GM21723 (cell line): ENCODE results near the gene HIF1A.
A peak's percentile ranks its signal among the peaks of the same experiment; 100 is the strongest.
"Not testable (repeated sequence)": the region's sequence is repeated elsewhere in the genome, so short reads cannot be mapped to it uniquely, and the experiment has no call there.

ENCODE experiments used
- ATAC-seq: cut with Tn5 transposase; IDR thresholded peaks from one replicate; pipeline ENCODE4 v1.9.1; 2021; ENCODE audit warnings: mild to moderate bottlenecking, moderate library complexity; ENCODE audit not compliant: unreplicated experiment

HIF1A gene

DNA sequence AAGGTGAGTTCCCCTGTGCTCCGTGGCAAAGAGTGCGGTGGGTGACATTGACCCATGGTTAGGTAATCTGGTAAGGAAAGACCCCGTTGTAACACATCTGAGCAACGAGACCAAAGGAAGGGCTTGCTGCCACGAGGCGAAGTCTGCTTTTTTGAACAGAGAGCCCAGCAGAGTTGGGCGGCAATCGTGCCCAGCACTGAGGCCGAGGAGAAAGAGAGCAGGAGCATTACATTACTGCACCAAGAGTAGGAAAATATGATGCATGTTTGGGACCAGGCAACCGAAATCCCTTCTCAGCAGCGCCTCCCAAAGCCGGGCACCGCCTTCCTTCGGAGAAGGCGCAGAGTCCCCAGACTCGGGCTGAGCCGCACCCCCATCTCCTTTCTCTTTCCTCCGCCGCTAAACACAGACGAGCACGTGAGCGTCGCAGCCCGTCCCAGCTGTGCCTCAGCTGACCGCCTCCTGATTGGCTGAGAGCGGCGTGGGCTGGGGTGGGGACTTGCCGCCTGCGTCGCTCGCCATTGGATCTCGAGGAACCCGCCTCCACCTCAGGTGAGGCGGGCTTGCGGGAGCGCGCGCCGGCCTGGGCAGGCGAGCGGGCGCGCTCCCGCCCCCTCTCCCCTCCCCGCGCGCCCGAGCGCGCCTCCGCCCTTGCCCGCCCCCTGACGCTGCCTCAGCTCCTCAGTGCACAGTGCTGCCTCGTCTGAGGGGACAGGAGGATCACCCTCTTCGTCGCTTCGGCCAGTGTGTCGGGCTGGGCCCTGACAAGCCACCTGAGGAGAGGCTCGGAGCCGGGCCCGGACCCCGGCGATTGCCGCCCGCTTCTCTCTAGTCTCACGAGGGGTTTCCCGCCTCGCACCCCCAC, at the start of gene HIF1A:
Gene HIF1A, plus strand, starts transcription at position 684 of the 865 bp plus-strand sequence. CDS start 292 bp downstream, outside the sequence.
- peak; percentile 89 for ATAC-seq

- no peak for ATAC-seq
Measured at GRCh38 chr14:61646366-61647116, 48.8 kb upstream of the HIF1A start.

- no peak for ATAC-seq
Measured at GRCh38 chr14:61647704-61648103, 47.6 kb upstream of the HIF1A start.

DNA sequence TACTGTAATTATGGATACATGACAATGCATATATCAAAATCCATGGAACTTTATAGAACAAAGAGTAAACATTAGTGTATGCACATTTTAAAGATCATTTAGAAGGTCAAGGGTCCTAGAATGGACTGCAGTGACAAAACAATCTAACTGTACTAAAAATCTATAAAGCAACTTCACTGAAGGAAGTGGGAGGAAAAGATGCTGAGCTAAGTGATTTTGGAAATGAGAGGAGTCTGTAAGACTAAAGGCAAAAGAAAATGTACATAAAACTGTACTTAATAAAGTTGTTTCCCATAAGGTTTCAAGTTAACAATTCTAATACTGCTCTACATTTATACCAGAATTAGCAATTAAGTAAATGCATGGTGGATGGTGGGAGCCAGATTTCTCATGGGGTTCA, 46.9 kb upstream of the HIF1A start:
- no peak for ATAC-seq

- ATAC-seq, result no peak
Measured at GRCh38 chr14:61649283-61649682, 46.0 kb upstream of the HIF1A start.

- no peak for ATAC-seq
Measured at GRCh38 chr14:61651355-61651754, 44.0 kb upstream of the HIF1A start.

- ATAC-seq, result no peak
Measured at GRCh38 chr14:61652526-61653262, 42.6 kb upstream of the HIF1A start.

GRCh38 chr14:61653507-61653906, 41.8 kb upstream of the HIF1A start:
- no peak for ATAC-seq

DNA sequence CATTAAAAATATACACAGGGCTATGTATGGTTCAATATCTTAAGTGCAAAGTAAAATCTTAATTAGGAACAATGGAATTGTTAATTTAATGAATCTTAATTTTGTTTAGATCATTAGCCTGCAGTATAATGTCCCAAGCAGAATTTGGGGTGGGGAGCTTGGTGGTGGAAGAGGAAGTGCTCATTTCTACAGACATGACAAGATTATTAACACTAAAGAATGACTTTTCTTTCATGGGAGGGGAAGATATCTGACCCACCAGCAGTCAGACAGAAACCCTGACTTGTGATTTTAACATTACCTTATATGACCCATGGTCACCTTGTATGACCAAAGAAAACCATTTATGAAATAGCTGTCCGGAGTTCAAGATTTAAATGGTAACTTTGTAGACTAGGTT, 41.3 kb upstream of the HIF1A start:
- ATAC-seq, result no peak

GRCh38 chr14:61655777-61656176, 39.5 kb upstream of the HIF1A start:
- ATAC-seq, result no peak

GRCh38 chr14:61656341-61656740, 39.0 kb upstream of the HIF1A start:
- no peak for ATAC-seq

DNA sequence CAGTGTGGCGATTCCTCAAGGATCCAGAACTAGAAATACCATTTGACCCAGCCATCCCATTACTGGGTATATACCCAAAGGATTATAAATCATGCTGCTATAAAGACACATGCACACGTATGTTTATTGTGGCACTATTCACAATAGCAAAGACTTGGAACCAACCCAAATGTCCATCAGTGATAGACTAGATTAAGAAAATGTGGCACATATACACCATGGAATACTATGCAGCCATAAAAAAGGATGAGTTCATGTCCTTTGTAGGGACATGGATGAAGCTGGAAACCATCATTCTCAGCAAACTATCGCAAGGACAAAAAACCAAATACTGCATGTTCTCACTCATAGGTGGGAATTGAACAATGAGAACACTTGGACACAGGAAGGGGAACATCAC, 37.2 kb upstream of the HIF1A start:
- not testable (repeated sequence) for ATAC-seq

DNA sequence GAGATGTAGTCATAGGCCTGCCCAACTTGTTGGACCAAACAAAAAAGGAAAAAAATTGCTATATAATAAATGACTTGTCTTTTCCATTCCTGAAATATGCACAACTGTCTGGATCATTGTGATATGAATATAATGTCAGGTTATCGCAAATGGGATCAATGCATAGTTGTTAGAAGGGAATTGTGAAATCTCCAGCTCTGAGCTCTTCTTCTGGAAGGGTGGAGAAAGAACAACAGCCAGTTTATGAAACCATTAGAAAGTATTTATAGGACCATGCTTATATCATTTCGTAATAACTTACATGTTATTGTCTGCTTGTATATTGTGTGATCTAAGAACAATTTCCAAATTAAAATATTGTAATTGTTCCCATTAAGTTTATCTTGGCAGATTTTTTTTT, 35.7 kb upstream of the HIF1A start:
- no peak for ATAC-seq

- peak; percentile 39 for ATAC-seq
Measured at GRCh38 chr14:61661471-61662400, 33.6 kb upstream of the HIF1A start.

- ATAC-seq, result peak; percentile 78
Measured at GRCh38 chr14:61662437-61663311, 32.6 kb upstream of the HIF1A start.

- ATAC-seq, result peak; percentile 23
Measured at GRCh38 chr14:61663312-61663979, 31.9 kb upstream of the HIF1A start.

DNA sequence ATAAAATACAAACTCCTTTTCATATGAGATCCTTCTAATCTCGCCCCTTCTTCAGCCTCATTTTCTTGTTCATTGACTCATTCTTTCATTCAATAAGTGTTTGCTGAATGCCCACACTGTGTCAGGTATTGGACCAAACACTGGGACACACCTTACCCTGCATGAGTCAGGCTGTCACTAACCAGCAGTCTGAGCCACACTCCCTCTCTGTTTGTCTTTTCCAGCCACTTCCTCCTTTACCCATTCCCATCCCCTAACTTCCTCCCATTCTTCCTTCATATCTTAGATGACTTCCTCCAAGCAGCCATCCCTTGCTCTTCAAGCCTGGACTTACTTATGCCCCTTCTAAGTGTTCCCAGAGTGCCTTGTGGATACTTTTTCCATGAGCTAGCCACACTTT, 27.0 kb upstream of the HIF1A start:
- ATAC-seq, result no peak

- no peak for ATAC-seq
Measured at GRCh38 chr14:61670576-61670975, 24.7 kb upstream of the HIF1A start.

- peak; percentile 90 for ATAC-seq
Measured at GRCh38 chr14:61671082-61671481, 24.2 kb upstream of the HIF1A start.
